ENCODE results near the gene HOXA5.
A peak's percentile ranks its signal among the peaks of the same experiment; 100 is the strongest.

Gene HOXA5

GRCh38 chr7:27105301-27106031 is 38.0 kb downstream of the HOXA5 start:
- Histone ChIP-seq H3K27ac (ENCODE audit: low read depth, low read length) (peak overlapping the region; percentile 92), H3K9me3 (ENCODE audit: control insufficient read depth in 5 of 5, low read length in 5 of 5) (no peaks in the 10 kb centered on the region), H3K9ac (ENCODE audit: low read length in 5 of 5) (no peak overlapping the region), H3K4me3 (ENCODE audit: low read depth in 1 of 5, low read length in 5 of 5) (no peak overlapping the region), H3K36me3 (ENCODE audit: control insufficient read depth in 5 of 5, insufficient read depth in 5 of 5, low read length in 5 of 5) (peaks cover 0 to 9% (median 6%) of the 10 kb centered on the region in 5 donors), H3K27me3 (ENCODE audit: control insufficient read depth in 5 of 5, insufficient read depth in 4 of 5, low read length in 5 of 5) (no peaks in the 10 kb centered on the region), H3K4me1 (ENCODE audit: control insufficient read depth in 5 of 5, insufficient read depth in 5 of 5, low read length in 5 of 5) (peaks cover 10 to 89% (median 76%) of the 10 kb centered on the region in 5 donors)

GRCh38 chr7:27104341-27105058 is 39.0 kb downstream of the HOXA5 start:
- peak overlapping the region; percentile 92 for H3K27ac ChIP-seq (ENCODE audit: low read depth, low read length)
- peak overlapping the region in 1 of 5 donors; percentile 61 for H3K4me3 ChIP-seq (ENCODE audit: low read depth in 1 of 5, low read length in 5 of 5)
- H3K36me3 ChIP-seq (ENCODE audit: control insufficient read depth in 5 of 5, insufficient read depth in 5 of 5, low read length in 5 of 5), result peaks cover 0 to 6% (median 4%) of the 10 kb centered on the region in 5 donors
- peaks cover 8 to 83% (median 69%) of the 10 kb centered on the region in 5 donors for H3K4me1 ChIP-seq (ENCODE audit: control insufficient read depth in 5 of 5, insufficient read depth in 5 of 5, low read length in 5 of 5)
- H3K9me3 ChIP-seq (ENCODE audit: control insufficient read depth in 5 of 5, low read length in 5 of 5), result no peaks in the 10 kb centered on the region
- H3K27me3 ChIP-seq (ENCODE audit: control insufficient read depth in 5 of 5, insufficient read depth in 4 of 5, low read length in 5 of 5), result no peaks in the 10 kb centered on the region
- peak overlapping the region in 1 of 5 donors; percentile 16 for H3K9ac ChIP-seq (ENCODE audit: low read length in 5 of 5)

GRCh38 chr7:27103489-27104226 is 39.8 kb downstream of the HOXA5 start:
- Histone ChIP-seq H3K9ac (ENCODE audit: low read length in 5 of 5) (peak overlapping the region; percentile 6 to 51 (median 38)), H3K27ac (ENCODE audit: low read depth, low read length) (peak overlapping the region; percentile 92), H3K4me3 (ENCODE audit: low read depth in 1 of 5, low read length in 5 of 5) (peak overlapping the region in 4 of 5 donors; percentile 57 to 63 (median 60))

GRCh38 chr7:27102581-27103442 is 40.7 kb downstream of the HOXA5 start, which contains the start of gene HOXA2:
Gene HOXA2, minus strand, starts transcription at chr7:27102683. Its CDS starts 183 bp downstream, at chr7:27102500.
- Histone ChIP-seq H3K27ac (ENCODE audit: low read depth, low read length) (peak within 1 kb of the TSS; percentile 92), H3K9me3 (ENCODE audit: control insufficient read depth in 5 of 5, low read length in 5 of 5) (no peaks in the 10 kb centered on the region), H3K4me1 (ENCODE audit: control insufficient read depth in 5 of 5, insufficient read depth in 5 of 5, low read length in 5 of 5) (peaks cover 7 to 83% (median 69%) of the 10 kb centered on the region in 5 donors), H3K27me3 (ENCODE audit: control insufficient read depth in 5 of 5, insufficient read depth in 4 of 5, low read length in 5 of 5) (no peaks in the 10 kb centered on the region), H3K36me3 (ENCODE audit: control insufficient read depth in 5 of 5, insufficient read depth in 5 of 5, low read length in 5 of 5) (peaks cover 0 to 6% (median 3%) of the 10 kb centered on the region in 5 donors), H3K4me3 (ENCODE audit: low read depth in 1 of 5, low read length in 5 of 5) (peak within 1 kb of the TSS; percentile 56 to 64 (median 61)), H3K9ac (ENCODE audit: low read length in 5 of 5) (peak within 1 kb of the TSS; percentile 16 to 84 (median 43))

More at GRCh38 chr7:27103489-27104226, 39.8 kb downstream of the HOXA5 start:
- H3K27me3 ChIP-seq (ENCODE audit: control insufficient read depth in 5 of 5, insufficient read depth in 4 of 5, low read length in 5 of 5), result no peaks in the 10 kb centered on the region
- peaks cover 4 to 82% (median 68%) of the 10 kb centered on the region in 5 donors for H3K4me1 ChIP-seq (ENCODE audit: control insufficient read depth in 5 of 5, insufficient read depth in 5 of 5, low read length in 5 of 5)
- no peaks in the 10 kb centered on the region for H3K9me3 ChIP-seq (ENCODE audit: control insufficient read depth in 5 of 5, low read length in 5 of 5)
- peaks cover 0 to 6% (median 3%) of the 10 kb centered on the region in 5 donors for H3K36me3 ChIP-seq (ENCODE audit: control insufficient read depth in 5 of 5, insufficient read depth in 5 of 5, low read length in 5 of 5)

GRCh38 chr7:27101957-27102580 is 41.4 kb downstream of the HOXA5 start:
- peak overlapping the region; percentile 92 for H3K27ac ChIP-seq (ENCODE audit: low read depth, low read length)
- H3K27me3 ChIP-seq (ENCODE audit: control insufficient read depth in 5 of 5, insufficient read depth in 4 of 5, low read length in 5 of 5), result no peaks in the 10 kb centered on the region
- H3K9ac ChIP-seq (ENCODE audit: low read length in 5 of 5), result peak overlapping the region; percentile 12 to 43 (median 22)
- H3K9me3 ChIP-seq (ENCODE audit: control insufficient read depth in 5 of 5, low read length in 5 of 5), result no peaks in the 10 kb centered on the region
- H3K4me3 ChIP-seq (ENCODE audit: low read depth in 1 of 5, low read length in 5 of 5), result peak overlapping the region; percentile 56 to 64 (median 61)
- H3K36me3 ChIP-seq (ENCODE audit: control insufficient read depth in 5 of 5, insufficient read depth in 5 of 5, low read length in 5 of 5), result peaks cover 0 to 6% (median 3%) of the 10 kb centered on the region in 5 donors
- peaks cover 14 to 86% (median 71%) of the 10 kb centered on the region in 5 donors for H3K4me1 ChIP-seq (ENCODE audit: control insufficient read depth in 5 of 5, insufficient read depth in 5 of 5, low read length in 5 of 5)

- Histone ChIP-seq H3K4me1 (ENCODE audit: control insufficient read depth in 5 of 5, insufficient read depth in 5 of 5, low read length in 5 of 5) (peaks cover 15 to 86% (median 69%) of the 10 kb centered on the region in 5 donors), H3K4me3 (ENCODE audit: low read depth in 1 of 5, low read length in 5 of 5) (peak overlapping the region; percentile 56 to 64 (median 61)), H3K27ac (ENCODE audit: low read depth, low read length) (peak overlapping the region; percentile 92), H3K27me3 (ENCODE audit: control insufficient read depth in 5 of 5, insufficient read depth in 4 of 5, low read length in 5 of 5) (no peaks in the 10 kb centered on the region), H3K9me3 (ENCODE audit: control insufficient read depth in 5 of 5, low read length in 5 of 5) (no peaks in the 10 kb centered on the region), H3K9ac (ENCODE audit: low read length in 5 of 5) (peak overlapping the region in 3 of 5 donors; percentile 12 to 48 (median 44)), H3K36me3 (ENCODE audit: control insufficient read depth in 5 of 5, insufficient read depth in 5 of 5, low read length in 5 of 5) (peaks cover 0 to 6% (median 3%) of the 10 kb centered on the region in 5 donors)
These were observed 42.1 kb downstream of the HOXA5 start for GRCh38 chr7:27101171-27101956.

- Histone ChIP-seq H3K27me3 (ENCODE audit: control insufficient read depth in 5 of 5, insufficient read depth in 4 of 5, low read length in 5 of 5) (no peaks in the 10 kb centered on the region), H3K27ac (ENCODE audit: low read depth, low read length) (peak overlapping the region; percentile 92), H3K4me1 (ENCODE audit: control insufficient read depth in 5 of 5, insufficient read depth in 5 of 5, low read length in 5 of 5) (peaks cover 15 to 81% (median 63%) of the 10 kb centered on the region in 5 donors), H3K9me3 (ENCODE audit: control insufficient read depth in 5 of 5, low read length in 5 of 5) (no peaks in the 10 kb centered on the region), H3K36me3 (ENCODE audit: control insufficient read depth in 5 of 5, insufficient read depth in 5 of 5, low read length in 5 of 5) (peaks cover 0 to 6% (median 3%) of the 10 kb centered on the region in 5 donors), H3K4me3 (ENCODE audit: low read depth in 1 of 5, low read length in 5 of 5) (peak overlapping the region; percentile 56 to 64 (median 61)), H3K9ac (ENCODE audit: low read length in 5 of 5) (peak overlapping the region in 3 of 5 donors; percentile 4 to 48 (median 44))
These were observed 42.7 kb downstream of the HOXA5 start for GRCh38 chr7:27100694-27101170.
